SK-N-MC (cell line): Measurements from ENCODE around the gene BRD3.

ENCODE experiments used
- DNase-seq: peaks from one replicate; pipeline ENCODE4 v3.0.0-alpha.2; 2011; ENCODE audit warnings: low read depth, low spot score
- H3K27ac ChIP-seq: fragments of 200-600 bp; sonication (generic); 2 replicates; pipeline ENCODE4 v1.5.1; 2016; ENCODE audit warnings: mixed run types
- H3K36me3 ChIP-seq: fragments of 200-600 bp; sonication (generic); 2 replicates; pipeline ENCODE4 v1.6.1; 2017; ENCODE audit warnings: antibody characterized with exemption, low read length, mixed read lengths; ENCODE audit not compliant: insufficient read depth
- H3K4me3 ChIP-seq: fragments of 200-600 bp; sonication (generic); 2 replicates; pipeline ENCODE4 v1.5.1; 2016
- H3K9ac ChIP-seq: fragments of 200-600 bp; sonication (generic); 2 replicates; pipeline ENCODE4 v1.8.0; 2017; ENCODE audit warnings: mixed run types, mixed read lengths; ENCODE audit not compliant: insufficient read length
- H3K9me3 ChIP-seq: fragments of 200-600 bp; sonication (generic); 2 replicates; pipeline ENCODE4 v1.6.1; 2017; ENCODE audit warnings: low read depth, mild to moderate bottlenecking, antibody characterized with exemption, low read length, moderate library complexity, mixed read lengths
- EZH2 ChIP-seq: fragments of 200-600 bp; sonication (generic); IDR thresholded peaks from one replicate; pipeline ENCODE4 v1.6.1; 2017; ENCODE audit warnings: antibody characterized with exemption
- FOXP2 ChIP-seq: optimal IDR thresholded peaks from 2 replicates; pipeline ENCODE3; 2011; ENCODE audit warnings: mild to moderate bottlenecking, moderate library complexity; ENCODE audit not compliant: insufficient read depth; ENCODE audit errors: extremely low read length, control extremely low read depth
- POLR2AphosphoS5 ChIP-seq: IDR thresholded peaks from 2 replicates; pipeline ENCODE4 v1.6.1; 2012; ENCODE audit warnings: mild to moderate bottlenecking, low read depth, low read length, borderline replicate concordance

BRD3 gene

GRCh38 chr9:134004881-134005280 lies 62.9 kb downstream of the BRD3 start:
- H3K36me3 ChIP-seq = no peaks in the 10 kb centered on the region
- no peak for TF ChIP-seq EZH2
- no peak overlapping the region for H3K9ac ChIP-seq
- no peaks in the 10 kb centered on the region for H3K9me3 ChIP-seq
- no peak for DNase-seq
- H3K27ac ChIP-seq = no peak overlapping the region
- no peak overlapping the region for H3K4me3 ChIP-seq

GRCh38 chr9:134004131-134004873 lies 63.5 kb downstream of the BRD3 start:
- TF ChIP-seq POLR2AphosphoS5 = no peak
- no peak for TF ChIP-seq EZH2
- no peak for TF ChIP-seq FOXP2
- DNase-seq = no peak
- H3K27ac ChIP-seq = no peak overlapping the region
- no peak overlapping the region for H3K9ac ChIP-seq
- H3K9me3 ChIP-seq = no peaks in the 10 kb centered on the region
- H3K36me3 ChIP-seq = no peaks in the 10 kb centered on the region
- H3K4me3 ChIP-seq = no peak overlapping the region

GRCh38 chr9:134003237-134003636 lies 64.6 kb downstream of the BRD3 start:
- H3K27ac ChIP-seq = no peak overlapping the region
- no peaks in the 10 kb centered on the region for H3K36me3 ChIP-seq
- no peaks in the 10 kb centered on the region for H3K9me3 ChIP-seq
- H3K9ac ChIP-seq = no peak overlapping the region
- no peak for TF ChIP-seq FOXP2
- no peak for TF ChIP-seq POLR2AphosphoS5
- no peak for TF ChIP-seq EZH2
- H3K4me3 ChIP-seq = no peak overlapping the region
- no peak for DNase-seq

GRCh38 chr9:134002796-134003195 lies 65.0 kb downstream of the BRD3 start:
- Histone ChIP-seq H3K9me3 (no peaks in the 10 kb centered on the region), H3K4me3 (no peak overlapping the region), H3K27ac (no peak overlapping the region), H3K36me3 (no peaks in the 10 kb centered on the region), H3K9ac (no peak overlapping the region)
- DNase-seq = no peak
- TF ChIP-seq FOXP2 = no peak
- no peak for TF ChIP-seq EZH2
- no peak for TF ChIP-seq POLR2AphosphoS5

GRCh38 chr9:133999851-134000265 lies 68.0 kb downstream of the BRD3 start:
- Histone ChIP-seq H3K9ac (no peak overlapping the region), H3K27ac (no peak overlapping the region), H3K9me3 (no peaks in the 10 kb centered on the region), H3K4me3 (no peak overlapping the region), H3K36me3 (no peaks in the 10 kb centered on the region)
- no peak for DNase-seq
- TF ChIP-seq EZH2 (no peak), FOXP2 (no peak)

GRCh38 chr9:133998915-133999595 lies 68.8 kb downstream of the BRD3 start:
- Histone ChIP-seq H3K9ac (no peak overlapping the region), H3K27ac (no peak overlapping the region), H3K4me3 (no peak overlapping the region), H3K36me3 (no peaks in the 10 kb centered on the region), H3K9me3 (no peaks in the 10 kb centered on the region)
- no peak for DNase-seq
- TF ChIP-seq POLR2AphosphoS5 (no peak), EZH2 (no peak), FOXP2 (no peak)

- no peak overlapping the region for H3K9ac ChIP-seq
- no peaks in the 10 kb centered on the region for H3K9me3 ChIP-seq
- H3K36me3 ChIP-seq = no peaks in the 10 kb centered on the region
- no peak for DNase-seq
- no peak overlapping the region for H3K4me3 ChIP-seq
- TF ChIP-seq FOXP2 (no peak), EZH2 (no peak), POLR2AphosphoS5 (no peak)
- no peak overlapping the region for H3K27ac ChIP-seq
These were observed 70.2 kb downstream of the BRD3 start for GRCh38 chr9:133997584-133997983.

- H3K9ac ChIP-seq = no peak overlapping the region
- no peak overlapping the region for H3K27ac ChIP-seq
- no peak for DNase-seq
- no peak for TF ChIP-seq FOXP2
- TF ChIP-seq POLR2AphosphoS5 = no peak
- no peak for TF ChIP-seq EZH2
- H3K9me3 ChIP-seq = no peaks in the 10 kb centered on the region
- H3K4me3 ChIP-seq = no peak overlapping the region
- H3K36me3 ChIP-seq = no peaks in the 10 kb centered on the region
These were observed 71.0 kb downstream of the BRD3 start for GRCh38 chr9:133996531-133997520.
